GF-D8 (cell line): Measurements from ENCODE around the gene MEP1A.

Experiments used
- DNase-seq: peaks from one replicate; lab custom pipeline; 2025; lab: John Stamatoyannopoulos, UW

Gene MEP1A

GRCh38 chr6:46776070-46776712 lies 17.0 kb upstream of the MEP1A start:
- no peak for DNase-seq

DNA sequence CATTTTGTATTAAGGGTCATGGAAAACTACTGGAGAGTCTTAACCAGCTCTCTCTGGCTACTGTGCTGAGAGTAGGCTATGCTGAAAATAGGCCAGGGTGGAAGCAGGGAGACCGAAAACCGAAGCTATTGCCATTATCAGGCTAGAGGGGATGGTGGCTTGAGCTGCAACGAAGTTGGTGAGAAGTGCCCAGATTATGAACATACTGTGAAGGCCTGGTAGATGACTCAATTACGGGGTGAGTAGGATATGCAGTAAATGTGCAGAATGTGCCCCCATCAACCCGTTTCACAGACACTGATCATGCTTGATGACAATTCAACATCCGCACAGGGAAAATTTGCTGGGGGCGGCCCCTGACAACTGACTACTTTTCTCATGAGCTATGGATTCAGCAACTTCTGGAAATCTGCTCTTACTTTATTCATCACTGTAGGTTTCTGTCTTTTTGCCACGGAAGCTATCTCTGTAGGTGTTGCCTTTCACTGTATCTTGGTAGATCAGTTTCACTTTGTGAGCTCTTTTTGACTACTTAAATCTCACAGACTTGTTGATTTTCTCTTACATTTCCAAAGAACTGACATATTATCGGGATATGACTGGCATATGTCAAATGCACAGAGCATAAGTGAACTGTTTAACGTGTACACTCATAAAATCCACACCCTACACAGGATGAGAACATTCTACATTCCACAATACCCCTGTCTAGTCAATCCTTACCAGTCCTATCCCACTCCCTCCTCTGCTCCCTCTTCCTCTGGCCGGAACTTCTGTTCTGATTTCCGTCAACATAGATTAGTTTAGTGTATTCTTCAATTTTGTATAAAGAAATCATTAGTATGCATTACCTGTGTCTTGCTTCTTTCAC lies 15.5 kb upstream of the MEP1A start:
- DNase-seq = no peak

GRCh38 chr6:46781478-46782378 lies 11.5 kb upstream of the MEP1A start:
- peak; percentile 22 for DNase-seq

- no peak for DNase-seq
Measured at GRCh38 chr6:46784535-46784934, 8.7 kb upstream of the MEP1A start.

GRCh38 chr6:46787871-46788540 lies 5.2 kb upstream of the MEP1A start:
- DNase-seq = no peak

GRCh38 chr6:46788791-46789190 lies 4.4 kb upstream of the MEP1A start:
- no peak for DNase-seq

- no peak for DNase-seq
Measured at GRCh38 chr6:46789434-46790354, 3.5 kb upstream of the MEP1A start.

GRCh38 chr6:46790355-46790874 lies 2.8 kb upstream of the MEP1A start:
- DNase-seq = no peak

DNA sequence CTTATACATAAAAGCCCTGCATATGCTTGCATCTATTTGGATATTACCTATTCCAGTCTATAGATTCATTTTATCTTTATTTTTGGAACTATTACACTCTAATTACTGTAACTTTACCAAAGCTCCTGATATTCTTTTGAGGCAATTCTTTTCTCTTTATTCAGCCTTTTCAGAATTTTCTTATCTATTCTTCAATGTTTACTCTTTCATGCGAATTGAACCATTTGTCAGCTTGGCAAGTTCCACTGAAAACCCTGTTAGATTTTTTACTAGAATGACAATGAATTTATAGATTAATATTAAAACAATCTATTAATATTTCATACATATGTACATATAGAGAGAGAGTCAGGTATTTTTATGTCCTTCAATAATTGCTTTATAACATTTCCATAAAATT lies 554 bp upstream of the MEP1A start:
- no peak for DNase-seq

GRCh38 chr6:46794068-46794467 lies 879 bp downstream of the MEP1A start:
- DNase-seq = no peak

DNA sequence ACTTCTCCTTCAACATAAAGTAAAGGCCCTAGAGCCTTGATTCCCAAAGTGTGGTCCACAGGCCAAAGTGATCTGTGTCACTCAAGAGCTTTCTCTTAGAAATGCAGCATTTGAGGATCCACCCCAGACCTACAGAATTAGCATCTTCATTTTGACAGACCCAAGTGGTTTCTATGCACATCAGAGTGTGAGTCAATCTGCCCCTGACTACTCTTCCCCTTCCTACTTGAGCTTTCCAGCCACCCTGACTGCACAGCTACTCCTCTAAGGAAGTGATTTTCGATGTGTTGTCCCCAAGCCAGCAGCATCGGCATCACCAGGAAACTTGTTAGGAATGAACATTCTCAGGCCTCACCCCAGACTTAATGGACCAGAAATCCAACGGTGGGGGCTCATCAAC lies 2.6 kb downstream of the MEP1A start:
- DNase-seq = no peak

DNA sequence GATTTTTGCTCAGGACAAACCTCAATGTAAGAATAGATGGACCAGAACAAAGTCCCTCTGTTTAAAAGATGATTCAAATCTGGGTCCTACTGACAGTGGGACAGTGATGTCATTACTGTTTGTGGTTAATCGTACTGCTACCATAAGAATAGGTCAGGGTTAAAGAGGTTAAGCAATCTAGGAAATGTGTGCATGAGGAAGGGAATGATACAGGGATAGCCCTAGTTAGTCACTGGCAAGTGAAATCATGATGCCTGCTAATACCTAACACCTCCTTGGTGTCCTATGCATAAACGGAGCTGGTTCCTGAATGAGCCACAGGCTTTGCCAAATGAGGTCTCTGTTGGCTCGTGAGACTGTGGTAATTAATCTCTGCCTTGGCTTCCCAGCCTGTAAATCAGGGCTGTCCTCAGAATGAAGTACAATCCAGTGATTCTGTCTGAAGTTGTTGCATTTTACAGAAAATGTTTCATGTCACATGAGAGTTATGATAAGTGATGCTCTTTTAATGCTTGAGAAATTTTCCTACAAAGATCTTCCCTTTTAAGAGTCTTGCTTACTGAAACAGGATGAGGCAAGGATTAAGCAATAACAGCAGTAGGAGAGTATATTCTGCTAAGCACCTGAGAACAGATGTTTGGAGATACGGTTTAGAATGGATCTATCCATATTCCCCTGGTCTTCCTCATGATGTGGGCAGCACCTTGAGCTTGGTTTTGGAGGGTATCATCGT lies 3.8 kb downstream of the MEP1A start:
- no peak for DNase-seq

- no peak for DNase-seq
Measured at GRCh38 chr6:46799657-46800056, 6.5 kb downstream of the MEP1A start.

DNA sequence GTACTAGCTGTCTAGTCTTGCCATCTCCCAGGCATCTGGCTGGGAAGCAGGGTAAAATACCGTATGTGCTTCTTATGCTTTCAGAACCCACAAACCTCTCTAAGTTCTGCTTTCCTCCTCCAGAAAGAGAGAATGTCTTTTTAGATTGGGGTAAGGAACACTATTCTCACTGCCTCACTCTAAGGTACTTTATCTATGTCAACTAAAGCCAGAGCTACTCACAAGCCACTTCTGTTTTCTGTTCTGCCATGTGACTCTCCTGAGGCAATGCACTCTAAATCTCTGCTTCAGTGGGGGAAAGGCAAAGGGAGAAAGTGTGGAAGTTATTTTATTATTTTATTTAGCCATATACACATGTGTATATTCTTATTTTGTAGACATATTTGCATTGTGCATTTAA lies 15.6 kb downstream of the MEP1A start:
- no peak for DNase-seq

DNA sequence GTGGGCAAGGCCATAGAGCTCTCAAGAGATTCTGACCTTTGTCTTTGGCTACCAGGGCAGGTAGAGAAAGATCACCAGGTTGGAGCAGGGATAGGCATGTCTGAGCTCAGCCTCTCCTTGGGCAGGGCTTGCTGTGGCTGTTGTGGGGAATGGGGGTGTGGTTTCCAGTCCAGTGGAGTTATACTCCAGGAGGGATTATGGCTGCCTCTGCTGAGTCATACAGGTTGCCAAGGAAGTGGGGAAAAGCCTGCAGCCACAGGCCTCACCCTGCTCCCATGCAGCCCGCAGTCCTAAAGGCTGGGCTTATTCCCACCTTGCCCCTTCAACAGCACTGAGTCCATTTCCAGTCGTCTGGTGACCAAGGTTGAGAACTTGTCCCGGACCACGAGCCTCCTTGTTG lies 21.9 kb downstream of the MEP1A start:
- DNase-seq = no peak

DNA sequence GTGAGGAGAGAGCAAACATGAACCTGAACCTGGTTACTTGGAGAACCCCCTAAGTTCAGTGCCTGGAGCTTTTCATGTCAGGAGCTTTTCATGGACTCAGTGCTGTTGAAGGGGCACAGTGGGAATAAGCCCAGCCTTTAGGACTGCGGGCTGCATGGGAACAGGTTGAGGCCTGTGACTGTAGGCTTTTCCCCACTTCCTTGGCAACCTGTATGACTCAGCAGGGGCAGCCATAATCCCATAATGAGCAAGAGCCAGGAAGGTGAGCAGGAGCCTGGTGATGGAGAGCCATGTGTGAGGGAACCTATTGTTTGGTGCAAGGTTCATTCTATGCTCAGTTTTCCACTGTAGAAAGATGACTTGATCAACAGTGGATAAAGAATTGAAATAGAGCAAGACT lies 23.4 kb downstream of the MEP1A start:
- no peak for DNase-seq

DNA sequence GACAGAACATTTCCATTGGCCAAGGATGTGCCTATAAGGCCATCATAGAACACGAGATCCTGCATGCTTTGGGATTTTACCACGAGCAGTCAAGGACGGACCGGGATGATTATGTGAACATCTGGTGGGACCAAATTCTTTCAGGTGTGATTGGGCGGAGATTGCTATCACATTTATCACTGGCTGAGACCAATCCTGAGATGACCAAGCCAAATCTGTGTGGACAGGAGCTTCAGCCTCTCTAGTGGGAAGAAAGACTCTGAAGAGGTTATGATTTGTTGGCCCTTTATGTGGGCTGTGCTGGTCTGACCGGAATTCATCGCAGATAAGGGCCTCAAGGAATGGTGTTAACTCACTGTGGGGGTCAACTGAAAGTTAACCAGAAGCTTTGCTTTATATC lies 26.4 kb downstream of the MEP1A start:
- DNase-seq = no peak

- no peak for DNase-seq
Measured at GRCh38 chr6:46821458-46821881, 28.3 kb downstream of the MEP1A start.

DNA sequence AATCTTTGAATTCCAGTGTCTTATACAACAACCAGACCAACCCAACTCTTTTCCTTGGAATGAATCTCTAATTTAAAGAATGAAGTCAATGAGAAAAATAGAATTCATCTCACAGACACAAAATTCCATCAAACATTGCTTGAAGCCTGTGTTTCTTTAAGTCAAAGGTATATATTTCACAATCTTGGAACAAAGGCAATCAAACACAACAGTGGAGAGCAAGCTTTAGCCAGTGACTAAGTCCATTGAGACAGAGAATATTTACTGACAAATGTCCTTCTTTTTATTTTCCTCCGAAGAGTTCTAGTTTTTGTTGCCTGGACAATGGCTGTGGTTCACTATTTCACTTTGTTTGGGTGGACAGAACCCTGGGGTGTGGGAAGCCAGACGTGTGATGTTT lies 35.8 kb downstream of the MEP1A start:
- DNase-seq = no peak

DNA sequence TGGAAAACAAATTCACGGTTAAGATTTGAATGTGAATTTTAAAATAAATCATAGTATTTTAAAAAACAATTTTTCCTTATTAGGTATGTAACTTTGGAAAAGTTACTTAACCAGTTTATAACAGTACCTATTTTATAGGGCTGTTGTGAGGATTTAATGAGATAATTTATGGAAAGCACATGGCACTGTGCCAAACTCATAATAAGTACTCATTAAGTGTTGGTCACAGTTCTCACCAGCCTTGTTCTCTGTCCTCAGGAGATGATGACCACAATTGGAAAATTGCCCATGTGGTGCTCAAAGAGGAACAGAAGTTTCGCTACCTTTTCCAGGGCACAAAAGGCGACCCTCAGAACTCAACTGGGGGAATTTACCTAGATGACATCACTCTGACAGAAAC lies 39.6 kb downstream of the MEP1A start:
- DNase-seq = no peak
